ENCODE results near the gene MTCH1. TPM values are rescaled to one million over a fixed set of nuclear protein-coding genes. Genes with fewer than 3 reads are reported as not detected.

The MTCH1 gene
- total RNA-seq: 238 and 269 TPM in 2 replicates

GRCh38 chr6:36985808-36986703 lies at the start of gene MTCH1:
TSS of gene MTCH1 (minus strand) at chr6:36986196. CDS start at chr6:36986173, 23 bp downstream.

GRCh38 chr6:37005061-37005810 lies 19.2 kb upstream of the MTCH1 start, which contains the start of gene FGD2:
TSS of gene FGD2 (plus strand) at chr6:37005655. CDS start at chr6:37005818, 163 bp downstream.

GRCh38 chr6:36954262-36954931 lies 31.6 kb downstream of the MTCH1 start, which contains the start of gene PI16:
TSS of gene PI16 (plus strand) at chr6:36954738. CDS start at chr6:36954761, 23 bp downstream.

Other genes starting within 250 kb of the MTCH1 start
- 0.17 and 0.20 TPM in 2 replicates for gene CPNE5, start 146.8 kb downstream of the MTCH1 start, total RNA-seq
- gene PPIL1, start 111.4 kb downstream of the MTCH1 start, total RNA-seq: 19.4 and 24.3 TPM in 2 replicates
- 61.6 and 73.6 TPM in 2 replicates for gene C6orf89, start 100.2 kb downstream of the MTCH1 start, total RNA-seq
- gene PI16, start 31.5 kb downstream of the MTCH1 start, total RNA-seq: 0.59 and 1.8 TPM in 2 replicates
- gene FGD2, start 19.5 kb upstream of the MTCH1 start, total RNA-seq: not detected in 2 replicates
- 19.3 and 33.9 TPM in 2 replicates for gene PIM1, start 184.0 kb upstream of the MTCH1 start, total RNA-seq

Data from smooth muscle cell of the pulmonary artery (primary cell).